IgD-negative memory B cell (primary cell): ENCODE data around the gene ZBED3. TPM values are rescaled to one million over a fixed set of nuclear protein-coding genes. Genes with fewer than 3 reads are reported as not detected.

ENCODE experiments used
- polyA plus RNA-seq: library from polyadenylated mRNA; unstranded; fragments of 300-500 nt; fragmentation: Illumina TruSeq; gene quantifications from one replicate; pipeline ENCODE4 v1.2.3, GENCODE V29; 2021

ZBED3 gene
- polyA plus RNA-seq, 1 donor from 2014 or later = 0.29 TPM

Other genes starting within 250 kb of the ZBED3 start
- gene S100Z, start 237.3 kb downstream of the ZBED3 start, polyA plus RNA-seq = 5.3 TPM
- not detected for gene CRHBP, start 134.2 kb downstream of the ZBED3 start, polyA plus RNA-seq
- 30.8 TPM for gene AGGF1, start 56.9 kb downstream of the ZBED3 start, polyA plus RNA-seq
- gene PDE8B, start 123.4 kb upstream of the ZBED3 start, polyA plus RNA-seq = not detected